ENCODE data around the gene FYB1. TPM values are rescaled to one million over a fixed set of nuclear protein-coding genes. Genes with fewer than 3 reads are reported as not detected.

The FYB1 gene
- total RNA-seq, 1 donor from 2014 or later: 0.11 TPM

DNA sequence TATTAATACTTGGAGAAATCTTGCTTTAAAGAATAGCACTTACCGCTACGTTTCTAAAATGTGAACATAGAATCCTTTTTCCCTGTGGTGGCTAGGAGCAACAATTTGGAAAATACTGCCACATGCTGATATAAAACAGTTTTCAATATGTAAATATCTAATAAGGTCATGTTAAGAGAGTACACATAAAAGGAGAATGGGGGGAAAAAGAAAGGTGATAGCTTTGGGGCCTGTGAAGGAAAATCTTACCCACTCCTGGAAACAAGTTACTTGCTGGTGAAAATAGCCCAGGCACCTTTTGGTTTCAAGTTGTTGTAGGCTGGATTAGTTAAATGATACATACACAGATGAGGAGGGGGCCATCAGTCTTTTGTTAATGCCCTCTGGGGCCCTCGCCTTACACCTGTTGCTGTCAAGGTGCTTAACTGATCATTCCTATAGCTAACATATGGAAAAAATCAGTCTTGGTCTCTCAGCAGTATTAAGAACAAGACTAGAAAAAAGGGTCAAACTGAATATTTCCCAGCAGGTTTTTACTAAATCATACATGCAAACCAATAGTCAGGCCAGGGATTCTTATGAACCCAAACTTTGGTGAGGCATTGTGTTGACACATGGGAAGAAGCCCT is 24.1 kb downstream of the FYB1 start:
- H3K27ac ChIP-seq (ENCODE audit: low read depth, low read length): no peak overlapping the region
- H3K9ac ChIP-seq (ENCODE audit: low read length): no peak overlapping the region
- H3K4me1 ChIP-seq (ENCODE audit: insufficient read depth, low read length): no peaks in the 10 kb centered on the region
- no peaks in the 10 kb centered on the region for H3K79me2 ChIP-seq (ENCODE audit: insufficient read depth, low read length)
- H3K36me3 ChIP-seq (ENCODE audit: insufficient read depth, low read length): no peaks in the 10 kb centered on the region
- peaks cover 9% of the 10 kb centered on the region for H3K27me3 Mint-ChIP-seq (ENCODE audit: low read depth, unreplicated experiment)
- H3K9me3 ChIP-seq (ENCODE audit: insufficient read depth, low read depth, low read length): no peaks in the 10 kb centered on the region
- no peak overlapping the region for H3K4me2 ChIP-seq (ENCODE audit: low read length)
- no peak for DNase-seq (ENCODE audit: low read depth)
- H3K36me3 Mint-ChIP-seq (ENCODE audit: low read depth, unreplicated experiment): no peaks in the 10 kb centered on the region
- H2AFZ ChIP-seq (ENCODE audit: low read depth, low read length): no peak overlapping the region
- peaks cover 10% of the 10 kb centered on the region for H3K4me1 Mint-ChIP-seq (ENCODE audit: low read depth, unreplicated experiment)
- FAIRE-seq: no peak
- H4K20me1 ChIP-seq (ENCODE audit: insufficient read depth, low read length): no peaks in the 10 kb centered on the region
- H3K4me3 ChIP-seq (ENCODE audit: insufficient read depth, low read depth, low read length): no peak overlapping the region
- H3K27ac Mint-ChIP-seq (ENCODE audit: unreplicated experiment): no peak overlapping the region
- no peaks in the 10 kb centered on the region for H3K9me3 Mint-ChIP-seq (ENCODE audit: unreplicated experiment)
- H3K27me3 ChIP-seq (ENCODE audit: insufficient read depth, low read length): peaks cover 3% of the 10 kb centered on the region
- TF ChIP-seq, protein P1, sequence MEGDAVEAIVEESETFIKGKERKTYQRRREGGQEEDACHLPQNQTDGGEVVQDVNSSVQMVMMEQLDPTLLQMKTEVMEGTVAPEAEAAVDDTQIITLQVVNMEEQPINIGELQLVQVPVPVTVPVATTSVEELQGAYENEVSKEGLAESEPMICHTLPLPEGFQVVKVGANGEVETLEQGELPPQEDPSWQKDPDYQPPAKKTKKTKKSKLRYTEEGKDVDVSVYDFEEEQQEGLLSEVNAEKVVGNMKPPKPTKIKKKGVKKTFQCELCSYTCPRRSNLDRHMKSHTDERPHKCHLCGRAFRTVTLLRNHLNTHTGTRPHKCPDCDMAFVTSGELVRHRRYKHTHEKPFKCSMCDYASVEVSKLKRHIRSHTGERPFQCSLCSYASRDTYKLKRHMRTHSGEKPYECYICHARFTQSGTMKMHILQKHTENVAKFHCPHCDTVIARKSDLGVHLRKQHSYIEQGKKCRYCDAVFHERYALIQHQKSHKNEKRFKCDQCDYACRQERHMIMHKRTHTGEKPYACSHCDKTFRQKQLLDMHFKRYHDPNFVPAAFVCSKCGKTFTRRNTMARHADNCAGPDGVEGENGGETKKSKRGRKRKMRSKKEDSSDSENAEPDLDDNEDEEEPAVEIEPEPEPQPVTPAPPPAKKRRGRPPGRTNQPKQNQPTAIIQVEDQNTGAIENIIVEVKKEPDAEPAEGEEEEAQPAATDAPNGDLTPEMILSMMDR (IDR thresholded peaks at IDR 0.05; ENCODE audit: insufficient read depth, low read depth, low read length): no peak
- no peak for TF ChIP-seq EZH2 (IDR thresholded peaks at IDR 0.05; ENCODE audit: insufficient read depth, low read length)
- no peak overlapping the region for H3K4me3 Mint-ChIP-seq (ENCODE audit: unreplicated experiment)

DNA sequence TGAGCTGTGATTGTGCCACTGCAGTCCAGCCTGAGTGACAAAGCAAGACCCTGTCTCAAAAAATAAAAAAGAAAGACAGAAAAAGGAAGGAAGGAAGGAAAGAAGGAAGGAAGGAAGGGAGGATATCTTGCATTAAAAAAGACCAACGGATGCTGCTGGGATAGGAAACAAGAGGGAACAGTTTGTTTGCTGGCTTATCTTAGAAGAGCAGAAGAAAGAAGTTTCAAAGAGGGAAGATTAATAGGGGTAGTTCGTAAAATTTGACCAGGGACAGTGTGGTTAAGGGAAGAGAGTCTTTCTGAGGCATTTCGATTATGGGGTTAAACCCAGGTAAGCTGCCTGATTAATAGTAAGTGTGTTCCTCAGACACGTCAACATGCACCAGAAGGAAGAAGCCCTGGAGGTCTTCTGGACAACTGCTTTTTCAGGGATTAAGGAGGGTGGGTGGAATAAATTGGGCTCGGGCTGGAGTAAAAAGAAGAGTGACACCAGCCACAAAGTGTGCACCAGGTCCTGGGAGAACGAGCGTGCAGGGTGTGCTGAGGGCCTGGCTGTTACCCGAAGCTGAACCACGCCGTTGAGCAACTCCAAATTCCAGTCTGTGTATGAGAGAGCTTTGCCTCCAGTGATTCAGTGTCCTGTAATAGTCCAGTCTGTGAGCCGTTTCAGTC is 24.8 kb downstream of the FYB1 start:
- no peak overlapping the region for H3K4me2 ChIP-seq (ENCODE audit: low read length)
- H3K27ac ChIP-seq (ENCODE audit: low read depth, low read length): no peak overlapping the region
- no peaks in the 10 kb centered on the region for H3K79me2 ChIP-seq (ENCODE audit: insufficient read depth, low read length)
- no peaks in the 10 kb centered on the region for H3K4me1 ChIP-seq (ENCODE audit: insufficient read depth, low read length)
- no peak overlapping the region for H3K4me3 Mint-ChIP-seq (ENCODE audit: unreplicated experiment)
- DNase-seq (ENCODE audit: low read depth) (peak; percentile 60), FAIRE-seq (peak; percentile 73)
- no peak for TF ChIP-seq EZH2 (IDR thresholded peaks at IDR 0.05; ENCODE audit: insufficient read depth, low read length)
- TF ChIP-seq, protein P1 (IDR thresholded peaks at IDR 0.05; ENCODE audit: insufficient read depth, low read depth, low read length): no peak
- no peak overlapping the region for H3K4me3 ChIP-seq (ENCODE audit: insufficient read depth, low read depth, low read length)
- H3K36me3 ChIP-seq (ENCODE audit: insufficient read depth, low read length): no peaks in the 10 kb centered on the region
- no peak overlapping the region for H3K27ac Mint-ChIP-seq (ENCODE audit: unreplicated experiment)
- no peaks in the 10 kb centered on the region for H3K9me3 ChIP-seq (ENCODE audit: insufficient read depth, low read depth, low read length)
- H3K9ac ChIP-seq (ENCODE audit: low read length): no peak overlapping the region
- no peaks in the 10 kb centered on the region for H4K20me1 ChIP-seq (ENCODE audit: insufficient read depth, low read length)
- H3K27me3 ChIP-seq (ENCODE audit: insufficient read depth, low read length): peaks cover 3% of the 10 kb centered on the region
- H2AFZ ChIP-seq (ENCODE audit: low read depth, low read length): no peak overlapping the region
- no peaks in the 10 kb centered on the region for H3K9me3 Mint-ChIP-seq (ENCODE audit: unreplicated experiment)
- no peaks in the 10 kb centered on the region for H3K36me3 Mint-ChIP-seq (ENCODE audit: low read depth, unreplicated experiment)
- peaks cover 10% of the 10 kb centered on the region for H3K4me1 Mint-ChIP-seq (ENCODE audit: low read depth, unreplicated experiment)
- peaks cover 8% of the 10 kb centered on the region for H3K27me3 Mint-ChIP-seq (ENCODE audit: low read depth, unreplicated experiment)
